Naive thymus-derived CD4-positive, alpha-beta T cell (primary cell): ENCODE data around the gene UBE3B. TPM values are rescaled to one million over a fixed set of nuclear protein-coding genes. Genes with fewer than 3 reads are reported as not detected.

Experiments used
- ATAC-seq: fragments of 150-1000 bp; cut with Tn5 transposase; 2 replicates; pipeline ENCODE4 v1.10.0; 2021; ENCODE audit warnings: mild to moderate bottlenecking, moderate library complexity
- CTCF ChIA-PET: fragments of 350-600 bp; sonication (Branson Sonifier 250); formaldehyde crosslinking; loops from one replicate; lab custom pipeline; 2021; ENCODE audit warnings: antibody characterized with exemption; lab: Charles Lee
- POLR2A ChIA-PET: fragments of 350-600 bp; sonication (Branson Sonifier 250); formaldehyde crosslinking; loops from one replicate; lab custom pipeline; 2021; ENCODE audit warnings: antibody characterized with exemption, inconsistent platforms; lab: Charles Lee
- DNase-seq, 9 donors: peaks; one replicate each; pipeline versions ENCODE4 v3.0.0 to v3.0.0-alpha.2; 2020 to 2022; ENCODE audit warnings: mixed read lengths in 1 of 9
- H3K27ac ChIP-seq: one replicate; pipeline ENCODE4 v1.7.0; 2013; ENCODE audit warnings: mild to moderate bottlenecking, low read depth, low read length, moderate library complexity
- H3K27me3 ChIP-seq, 2 donors: one replicate each; pipeline ENCODE4 v1.7.0; 2013; ENCODE audit warnings: low read length in 2 of 2, mild to moderate bottlenecking in 2 of 2, moderate library complexity in 2 of 2; ENCODE audit not compliant: control insufficient read depth in 2 of 2, insufficient read depth in 2 of 2
- H3K36me3 ChIP-seq, 3 experiments: 1 replicate in 2 of 3; 2 replicates in 1 of 3; pipeline ENCODE4 v1.7.0; 2013; ENCODE audit warnings: low read length in 3 of 3, mild to moderate bottlenecking in 3 of 3, moderate library complexity in 1 of 3; ENCODE audit not compliant: insufficient read depth in 3 of 3, control insufficient read depth in 2 of 3
- H3K4me1 ChIP-seq, 2 donors: one replicate each; pipeline ENCODE4 v1.7.0; 2013; ENCODE audit warnings: low read length in 2 of 2, mild to moderate bottlenecking in 2 of 2, moderate library complexity in 1 of 2; ENCODE audit not compliant: control insufficient read depth in 2 of 2, insufficient read depth in 2 of 2
- H3K4me3 ChIP-seq: 2 replicates; pipeline ENCODE4 v1.7.0; 2013; ENCODE audit warnings: mild to moderate bottlenecking, low read length
- H3K9me3 ChIP-seq, 3 experiments: 1 replicate in 2 of 3; 2 replicates in 1 of 3; pipeline ENCODE4 v1.7.0; 2013; ENCODE audit warnings: low read length in 3 of 3; ENCODE audit not compliant: control insufficient read depth in 2 of 3
- H3K27ac Mint-ChIP-seq, 9 donors: one replicate each; pipeline ENCODE4 v1.8.0; 2020 to 2022; ENCODE audit warnings: mixed read lengths in 9 of 9, mild to moderate bottlenecking in 8 of 9, moderate library complexity in 5 of 9, inconsistent platforms in 2 of 9
- H3K27me3 Mint-ChIP-seq, 5 donors: one replicate each; pipeline ENCODE4 v1.8.0; 2021 to 2022; ENCODE audit warnings: mixed read lengths in 5 of 5, mild to moderate bottlenecking in 1 of 5
- H3K36me3 Mint-ChIP-seq, 5 donors: one replicate each; pipeline ENCODE4 v1.8.0; 2020 to 2022; ENCODE audit warnings: mixed read lengths in 5 of 5, mild to moderate bottlenecking in 3 of 5, inconsistent platforms in 1 of 5
- H3K4me1 Mint-ChIP-seq, 7 donors: one replicate each; pipeline ENCODE4 v1.8.0; 2020 to 2022; ENCODE audit warnings: mixed read lengths in 7 of 7, mild to moderate bottlenecking in 3 of 7, inconsistent platforms in 1 of 7
- H3K4me3 Mint-ChIP-seq, 10 donors: one replicate each; pipeline ENCODE4 v1.8.0; 2020 to 2022; ENCODE audit warnings: mild to moderate bottlenecking in 10 of 10, mixed read lengths in 10 of 10, moderate library complexity in 6 of 10, inconsistent platforms in 2 of 10
- H3K9me3 Mint-ChIP-seq, 11 donors: one replicate each; pipeline ENCODE4 v1.8.0; 2020 to 2022; ENCODE audit warnings: mixed read lengths in 11 of 11, mild to moderate bottlenecking in 4 of 11, inconsistent platforms in 1 of 11, moderate library complexity in 1 of 11
- intact Hi-C, 2 donors: fragments of 100-400 bp; cut with micrococcal nuclease; formaldehyde crosslinking; loops; one replicate each; pipeline ENCODE4 v1.15.1; 2023
- polyA plus RNA-seq, 2 donors: library from polyadenylated mRNA; unstranded; fragments of 300-500 nt; fragmentation: Illumina TruSeq; gene quantifications; one replicate each; pipeline ENCODE4 v1.2.3, GENCODE V29; 2021
- total RNA-seq, 6 experiments: library from RNA in 5 of 6; stranded (reverse) in 5 of 6; gene quantifications; 1 replicate in 5 of 6; 2 replicates in 1 of 6; pipeline ENCODE4 v1.2.3 and lab custom pipeline; 2021 to 2026

Gene UBE3B
- total and polyA plus RNA-seq, 7 experiments from 2014 or later = 20.2 to 62.8 (median 34.9) TPM

GRCh38 chr12:109475993-109476806 is 1.2 kb upstream of the UBE3B start:
- Histone ChIP-seq H3K4me3 (peak overlapping the region; percentile 93), H3K27me3 (no peaks in the 10 kb centered on the region), H3K36me3 (peaks cover 0 to 18% (median 0%) of the 10 kb centered on the region in 3 experiments), H3K27ac (peak overlapping the region; percentile 90), H3K9me3 (no peaks in the 10 kb centered on the region), H3K4me1 (peaks cover 21 to 26% of the 10 kb centered on the region in 2 donors)
- no peak for ATAC-seq
- Mint-ChIP-seq H3K27me3 (no peaks in the 10 kb centered on the region), H3K27ac (peak overlapping the region; percentile 96 to 99 (median 98)), H3K9me3 (no peaks in the 10 kb centered on the region), H3K4me1 (peaks cover 24 to 61% (median 46%) of the 10 kb centered on the region in 7 donors), H3K4me3 (peak overlapping the region; percentile 89 to 99 (median 96)), H3K36me3 (no peaks in the 10 kb centered on the region)
- ChIA-PET CTCF (no interaction called here), POLR2A (interaction anchor here (0.8 to 2.2 kb wide), 2 partner anchors 13 to 97 kb away, joined by 3 to 9 read pairs; partner anchors contain the start of genes MMAB and MVK)
- intact Hi-C loops = loop anchor here (2.0 to 5.0 kb wide), 6 partner anchors 43 to 1714 kb away; partner anchors contain the start of genes C12orf76 (in 1 of the 2), ISCU (in 1 of the 2), PRDM4 (in 1 of the 2) and SART3 (in 1 of the 2)
- DNase-seq = no peak

- ChIA-PET CTCF (interaction anchor here (1.0 kb wide), 1 partner anchor 49 kb away, joined by 3 read pairs; no protein-coding TSS in a partner anchor), POLR2A (interaction anchor here (0.8 to 2.2 kb wide), 3 partner anchors 13 to 97 kb away, joined by 3 to 9 read pairs (median 3); partner anchors contain the start of genes MMAB and MVK)
- Histone ChIP-seq H3K36me3 (peaks cover 0 to 15% (median 0%) of the 10 kb centered on the region in 3 experiments), H3K9me3 (no peaks in the 10 kb centered on the region), H3K4me1 (peaks cover 21 to 26% of the 10 kb centered on the region in 2 donors), H3K27me3 (no peaks in the 10 kb centered on the region), H3K4me3 (peak overlapping the region; percentile 93), H3K27ac (peak overlapping the region; percentile 90)
- peaks cover 24 to 60% (median 46%) of the 10 kb centered on the region in 7 donors for H3K4me1 Mint-ChIP-seq
- no peaks in the 10 kb centered on the region for H3K9me3 Mint-ChIP-seq
- no peaks in the 10 kb centered on the region for H3K36me3 Mint-ChIP-seq
- peak overlapping the region; percentile 89 to 99 (median 96) for H3K4me3 Mint-ChIP-seq
- peak overlapping the region; percentile 96 to 99 (median 98) for H3K27ac Mint-ChIP-seq
- intact Hi-C loops = loop anchor here (1.0 to 5.0 kb wide), 9 partner anchors 44 to 1714 kb away; partner anchors contain the start of genes FAM222A (in 2 of the 2), MMAB (in 2 of the 2), MVK (in 2 of the 2) and C12orf76 (in 1 of the 2)
- ATAC-seq (no peak), DNase-seq (peak in 1 of 9 donors; percentile 2)
- no peaks in the 10 kb centered on the region for H3K27me3 Mint-ChIP-seq
Measured at GRCh38 chr12:109476807-109477184, 638 bp upstream of the UBE3B start.

GRCh38 chr12:109477963-109478315 is 505 bp downstream of the UBE3B start:
- intact Hi-C loops = loop anchor here (1.0 to 5.0 kb wide), 9 partner anchors 45 to 1716 kb away; partner anchors contain the start of genes FAM222A (in 2 of the 2), MMAB (in 2 of the 2), MVK (in 2 of the 2) and C12orf76 (in 1 of the 2)
- Mint-ChIP-seq H3K27me3 (no peaks in the 10 kb centered on the region), H3K4me1 (peaks cover 24 to 58% (median 49%) of the 10 kb centered on the region in 7 donors), H3K9me3 (no peaks in the 10 kb centered on the region), H3K4me3 (peak overlapping the region; percentile 89 to 99 (median 96)), H3K36me3 (no peaks in the 10 kb centered on the region), H3K27ac (peak overlapping the region; percentile 96 to 99 (median 98))
- ChIA-PET POLR2A (interaction anchor here (1.2 to 2.2 kb wide), 2 partner anchors 45 to 95 kb away, joined by 3 to 9 read pairs; partner anchors contain the start of genes MMAB and MVK), CTCF (no interaction called here)
- H3K36me3 ChIP-seq = peaks cover 0 to 12% (median 0%) of the 10 kb centered on the region in 3 experiments
- H3K4me1 ChIP-seq = peaks cover 21 to 26% of the 10 kb centered on the region in 2 donors
- H3K9me3 ChIP-seq = no peaks in the 10 kb centered on the region
- H3K4me3 ChIP-seq = peak overlapping the region; percentile 93
- peak overlapping the region; percentile 90 for H3K27ac ChIP-seq
- H3K27me3 ChIP-seq = no peaks in the 10 kb centered on the region
- ATAC-seq = no peak
- no peak for DNase-seq

GRCh38 chr12:109479761-109480160 is 2.3 kb downstream of the UBE3B start:
- no peaks in the 10 kb centered on the region for H3K27me3 Mint-ChIP-seq
- intact Hi-C loops = loop anchor here (5.0 kb wide), 3 partner anchors 47 to 1717 kb away; partner anchors contain the start of genes ISCU (in 1 of the 2), PRDM4 (in 1 of the 2) and SART3 (in 1 of the 2)

GRCh38 chr12:109480356-109480755 is 2.9 kb downstream of the UBE3B start:
- no peaks in the 10 kb centered on the region for H3K9me3 ChIP-seq
- H3K27me3 ChIP-seq = no peaks in the 10 kb centered on the region
- Mint-ChIP-seq H3K4me1 (peaks cover 22 to 50% (median 41%) of the 10 kb centered on the region in 7 donors), H3K36me3 (peaks cover 4 to 17% (median 9%) of the 10 kb centered on the region in 5 donors), H3K9me3 (no peaks in the 10 kb centered on the region), H3K27me3 (no peaks in the 10 kb centered on the region), H3K4me3 (peak overlapping the region in 1 of 10 donors; percentile 96), H3K27ac (no peak overlapping the region)
- no peak overlapping the region for H3K4me3 ChIP-seq
- intact Hi-C loops = no loop called here
- POLR2A ChIA-PET = no interaction called here
- peaks cover 21 to 26% of the 10 kb centered on the region in 2 donors for H3K4me1 ChIP-seq
- H3K36me3 ChIP-seq = peaks cover 5 to 33% (median 17%) of the 10 kb centered on the region in 3 experiments
- H3K27ac ChIP-seq = no peak overlapping the region
- DNase-seq (no peak), ATAC-seq (no peak)
- CTCF ChIA-PET = interaction anchor here (0.9 kb wide), 1 partner anchor 47 kb away, joined by 3 read pairs; no protein-coding TSS in a partner anchor

More at GRCh38 chr12:109479761-109480160, 2.3 kb downstream of the UBE3B start:
- peaks cover 21 to 26% of the 10 kb centered on the region in 2 donors for H3K4me1 ChIP-seq
- peaks cover 22 to 53% (median 43%) of the 10 kb centered on the region in 7 donors for H3K4me1 Mint-ChIP-seq
- H3K9me3 ChIP-seq = no peaks in the 10 kb centered on the region
- H3K9me3 Mint-ChIP-seq = no peaks in the 10 kb centered on the region
- peak overlapping the region in 6 of 10 donors; percentile 21 to 99 (median 84) for H3K4me3 Mint-ChIP-seq
- H3K36me3 ChIP-seq = peaks cover 0 to 27% (median 11%) of the 10 kb centered on the region in 3 experiments
- H3K27me3 ChIP-seq = no peaks in the 10 kb centered on the region
- DNase-seq (no peak), ATAC-seq (no peak)
- ChIA-PET POLR2A (no interaction called here), CTCF (no interaction called here)
- H3K4me3 ChIP-seq = no peak overlapping the region
- peak overlapping the region in 2 of 9 donors; percentile 14 to 43 for H3K27ac Mint-ChIP-seq
- H3K27ac ChIP-seq = no peak overlapping the region
- H3K36me3 Mint-ChIP-seq = peaks cover under 1 to 11% (median 6%) of the 10 kb centered on the region in 5 donors

- Mint-ChIP-seq H3K9me3 (no peaks in the 10 kb centered on the region), H3K27me3 (no peaks in the 10 kb centered on the region), H3K27ac (no peak overlapping the region), H3K4me3 (no peak overlapping the region), H3K4me1 (peaks cover 11 to 35% (median 26%) of the 10 kb centered on the region in 7 donors), H3K36me3 (peaks cover 6 to 29% (median 9%) of the 10 kb centered on the region in 5 donors)
- peaks cover 8 to 14% of the 10 kb centered on the region in 2 donors for H3K4me1 ChIP-seq
- ChIA-PET POLR2A (no interaction called here), CTCF (no interaction called here)
- no peaks in the 10 kb centered on the region for H3K27me3 ChIP-seq
- no peak overlapping the region for H3K4me3 ChIP-seq
- no peak overlapping the region for H3K27ac ChIP-seq
- peaks cover 19 to 48% (median 29%) of the 10 kb centered on the region in 3 experiments for H3K36me3 ChIP-seq
- H3K9me3 ChIP-seq = no peaks in the 10 kb centered on the region
- DNase-seq (no peak), ATAC-seq (no peak)
- intact Hi-C loops = no loop called here
Measured at GRCh38 chr12:109481863-109482262, 4.4 kb downstream of the UBE3B start.
